ENCODE measurements around the gene GNRH2. TPM values are rescaled to one million over a fixed set of nuclear protein-coding genes. Genes with fewer than 3 reads are reported as not detected.

GNRH2 gene
- total and polyA plus RNA-seq, 2 donors (not counting 1 experiment from before 2014, with no cell fraction given): 2.5 TPM; not detected in 1

- CTCF ChIA-PET: interaction anchor here (1.3 kb wide), 1 partner anchor 15 kb away, joined by 4 read pairs; no protein-coding TSS in a partner anchor
- no peak for TF ChIP-seq CTCF (IDR thresholded peaks at IDR 0.05)
- no peak for TF ChIP-seq EZH2 (IDR thresholded peaks at IDR 0.05; ENCODE audit: borderline replicate concordance, insufficient read depth, low read depth, low read length, poor library complexity, severe bottlenecking)
- Histone ChIP-seq H3K4me1 (ENCODE audit: control insufficient read depth in 2 of 2, insufficient read depth in 2 of 2, low read length in 2 of 2) (no peaks in the 10 kb centered on the region), H3K36me3 (replicated peaks in 1 of 2; ENCODE audit: control extremely low read depth in 1 of 2, control insufficient read depth in 1 of 2, extremely low read depth in 1 of 2, insufficient read depth in 2 of 2, low read length in 1 of 2) (peaks cover 5 to 52% of the 10 kb centered on the region in 2 experiments), H3K4me2 (replicated peaks; ENCODE audit: low read depth, low read length, poor library complexity, severe bottlenecking) (no peak overlapping the region), H3K9ac (ENCODE audit: low read length) (no peak overlapping the region), H2AFZ (ENCODE audit: insufficient read depth, low read depth, low read length, poor library complexity, severe bottlenecking) (no peak overlapping the region), H3K27ac (ENCODE audit: low read length in 2 of 2) (no peak overlapping the region), H3K27me3 (replicated peaks in 1 of 4; ENCODE audit: control extremely low read depth in 1 of 4, control insufficient read depth in 3 of 4, insufficient read depth in 4 of 4, low read length in 3 of 4) (no peaks in the 10 kb centered on the region), H3K9me3 (ENCODE audit: control extremely low read depth in 1 of 3, control insufficient read depth in 2 of 3, insufficient read depth in 1 of 3, low read length in 2 of 3) (no peaks in the 10 kb centered on the region), H4K20me1 (ENCODE audit: control insufficient read depth, insufficient read depth, low read length, poor library complexity, severe bottlenecking) (no peaks in the 10 kb centered on the region), H3K4me3 (ENCODE audit: control extremely low read depth in 1 of 5, extremely low read depth in 1 of 5, insufficient read depth in 1 of 5, low read depth in 2 of 5, low read length in 4 of 5) (no peak overlapping the region), H3K79me2 (ENCODE audit: control insufficient read depth, insufficient read depth, low read length) (no peaks in the 10 kb centered on the region)
- no peaks in the 10 kb centered on the region for H3K4me1 Mint-ChIP-seq
- H3K27ac Mint-ChIP-seq: no peak overlapping the region
- no peaks in the 10 kb centered on the region for H3K27me3 Mint-ChIP-seq
- WGBS (ENCODE audit: insufficient coverage): no CpG with 5 or more reads among the region's 5 CpGs
- no peak for DNase-seq
- intact Hi-C loops (cut with micrococcal nuclease): no loop called here
- no peak overlapping the region for H3K4me3 Mint-ChIP-seq
- no peaks in the 10 kb centered on the region for H3K9me3 Mint-ChIP-seq (ENCODE audit: insufficient read depth)
- POLR2A ChIA-PET: no interaction called here
- ATAC-seq (ENCODE audit: low read depth): no peak
Measured at GRCh38 chr20:3038454-3038853, 5.0 kb upstream of the GNRH2 start.

GRCh38 chr20:3039426-3039825, 4.0 kb upstream of the GNRH2 start:
- DNase-seq (no peak), ATAC-seq (ENCODE audit: low read depth) (no peak)
- 97% methylated on average over 3 of the region's 4 CpGs for WGBS (ENCODE audit: insufficient coverage)
- ChIA-PET CTCF (interaction anchor here (1.3 kb wide), 1 partner anchor 14 kb away, joined by 4 read pairs; no protein-coding TSS in a partner anchor), POLR2A (interaction anchor here (0.6 kb wide), 1 partner anchor 818 kb away, joined by 6 read pairs; no protein-coding TSS in a partner anchor)
- H3K27ac ChIP-seq (ENCODE audit: low read length in 2 of 2): no peak overlapping the region
- no peak overlapping the region for H2AFZ ChIP-seq (ENCODE audit: insufficient read depth, low read depth, low read length, poor library complexity, severe bottlenecking)
- H3K9me3 ChIP-seq (ENCODE audit: control extremely low read depth in 1 of 3, control insufficient read depth in 2 of 3, insufficient read depth in 1 of 3, low read length in 2 of 3): no peaks in the 10 kb centered on the region
- no peak overlapping the region for H3K4me3 ChIP-seq (ENCODE audit: control extremely low read depth in 1 of 5, extremely low read depth in 1 of 5, insufficient read depth in 1 of 5, low read depth in 2 of 5, low read length in 4 of 5)
- Mint-ChIP-seq H3K9me3 (ENCODE audit: insufficient read depth) (no peaks in the 10 kb centered on the region), H3K27ac (no peak overlapping the region), H3K4me3 (no peak overlapping the region), H3K27me3 (no peaks in the 10 kb centered on the region), H3K4me1 (no peaks in the 10 kb centered on the region)
- H3K9ac ChIP-seq (ENCODE audit: low read length): no peak overlapping the region
- no peaks in the 10 kb centered on the region for H3K79me2 ChIP-seq (ENCODE audit: control insufficient read depth, insufficient read depth, low read length)
- intact Hi-C loops (cut with micrococcal nuclease): no loop called here
- no peak overlapping the region for H3K4me2 ChIP-seq (replicated peaks; ENCODE audit: low read depth, low read length, poor library complexity, severe bottlenecking)
- H3K27me3 ChIP-seq (replicated peaks in 1 of 4; ENCODE audit: control extremely low read depth in 1 of 4, control insufficient read depth in 3 of 4, insufficient read depth in 4 of 4, low read length in 3 of 4): no peaks in the 10 kb centered on the region
- no peaks in the 10 kb centered on the region for H4K20me1 ChIP-seq (ENCODE audit: control insufficient read depth, insufficient read depth, low read length, poor library complexity, severe bottlenecking)
- H3K36me3 ChIP-seq (replicated peaks in 1 of 2; ENCODE audit: control extremely low read depth in 1 of 2, control insufficient read depth in 1 of 2, extremely low read depth in 1 of 2, insufficient read depth in 2 of 2, low read length in 1 of 2): peaks cover 5 to 52% of the 10 kb centered on the region in 2 experiments
- H3K4me1 ChIP-seq (ENCODE audit: control insufficient read depth in 2 of 2, insufficient read depth in 2 of 2, low read length in 2 of 2): no peaks in the 10 kb centered on the region
- TF ChIP-seq CTCF (IDR thresholded peaks at IDR 0.05) (no peak), EZH2 (IDR thresholded peaks at IDR 0.05; ENCODE audit: borderline replicate concordance, insufficient read depth, low read depth, low read length, poor library complexity, severe bottlenecking) (no peak)
